Karpas-422 (cell line): Measurements from ENCODE around the gene SASH1. TPM values are rescaled to one million over a fixed set of nuclear protein-coding genes. Genes with fewer than 3 reads are reported as not detected.

Experiments
- DNase-seq: peaks from one replicate; pipeline ENCODE4 v3.0.0-alpha.2; 2015
- H2AFZ ChIP-seq: fragments of 200-600 bp; sonication (generic); 2 replicates; pipeline ENCODE4 v1.6.1; 2014; ENCODE audit warnings: antibody characterized with exemption, low read length, mixed read lengths
- H3K27ac ChIP-seq: fragments of 200-600 bp; sonication (generic); 2 replicates; pipeline ENCODE4 v1.5.1; 2014; ENCODE audit warnings: mild to moderate bottlenecking, low read length, moderate library complexity
- H3K27me3 ChIP-seq: fragments of 200-600 bp; sonication (generic); 2 replicates; pipeline ENCODE4 v1.6.1; 2014; ENCODE audit warnings: low read length, mixed read lengths
- H3K36me3 ChIP-seq: fragments of 200-600 bp; sonication (generic); 2 replicates; pipeline ENCODE4 v1.6.1; 2014; ENCODE audit warnings: low read length, mixed read lengths; ENCODE audit not compliant: insufficient read depth
- H3K4me1 ChIP-seq: fragments of 200-600 bp; sonication (generic); 2 replicates; pipeline ENCODE4 v1.6.1; 2014; ENCODE audit warnings: mild to moderate bottlenecking, low read length, mixed read lengths
- H3K4me2 ChIP-seq: fragments of 200-600 bp; sonication (generic); 2 replicates; pipeline ENCODE4 v1.6.1; 2014; ENCODE audit warnings: low read length, low read depth, mild to moderate bottlenecking; ENCODE audit not compliant: poor library complexity, severe bottlenecking
- H3K4me3 ChIP-seq: fragments of 200-600 bp; sonication (generic); 2 replicates; pipeline ENCODE4 v1.5.1; 2014; ENCODE audit warnings: mild to moderate bottlenecking, antibody characterized with exemption, low read length, mixed read lengths
- H3K79me2 ChIP-seq: fragments of 200-600 bp; sonication (generic); 2 replicates; pipeline ENCODE4 v1.6.1; 2014; ENCODE audit warnings: mild to moderate bottlenecking, low read length, mixed read lengths
- H3K9ac ChIP-seq: fragments of 200-600 bp; sonication (generic); 2 replicates; pipeline ENCODE4 v1.6.0; 2014; ENCODE audit warnings: low read length
- H3K9me2 ChIP-seq: fragments of 200-600 bp; sonication (generic), shearing (Covaris generic); replicated peaks from 2 replicates; pipeline ENCODE4 v1.6.0; 2014; ENCODE audit warnings: mild to moderate bottlenecking, low read length, moderate library complexity; ENCODE audit not compliant: insufficient read depth
- H3K9me3 ChIP-seq: fragments of 300-700, 200-600 bp; sonication (generic); 2 replicates; pipeline ENCODE4 v1.6.1; 2014; ENCODE audit warnings: low read length, mixed read lengths
- H4K20me1 ChIP-seq: fragments of 200-600 bp; sonication (generic); 2 replicates; pipeline ENCODE4 v1.6.1; 2014; ENCODE audit warnings: mild to moderate bottlenecking, antibody characterized with exemption, low read length, low read depth; ENCODE audit not compliant: insufficient read depth
- total RNA-seq: library from RNA; depleted of rRNA; stranded (reverse); fragments of >200 nt; shearing (Covaris generic); gene quantifications from 2 replicates; pipeline ENCODE4 v1.2.3, GENCODE V29; 2014; ENCODE audit warnings: low replicate concordance

SASH1 gene
- total RNA-seq, 1 experiment from 2014 or later, result 0.15 TPM

DNA sequence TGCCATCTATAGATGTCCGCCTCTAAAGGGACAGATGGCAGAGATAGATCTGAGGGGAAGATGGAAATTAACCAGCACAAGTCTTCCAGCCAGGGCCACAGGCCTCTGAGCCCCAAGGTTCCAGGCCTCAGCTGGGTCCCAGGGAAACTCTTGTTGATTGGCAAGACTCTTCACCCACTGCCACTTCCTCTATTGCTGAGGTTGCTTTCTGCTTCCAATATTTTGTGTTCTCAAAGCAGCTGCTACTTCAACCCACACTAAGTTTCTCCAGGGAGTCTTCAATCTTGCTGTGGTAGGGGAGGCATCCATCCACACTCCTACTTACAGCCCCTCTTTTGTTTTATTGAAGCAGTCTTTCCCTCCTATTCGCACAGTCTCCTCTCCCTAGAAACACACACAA lies 36.4 kb upstream of the SASH1 start:
- H3K27ac ChIP-seq, result no peak overlapping the region
- H3K9ac ChIP-seq, result no peak overlapping the region
- H3K79me2 ChIP-seq, result no peaks in the 10 kb centered on the region
- H3K9me3 ChIP-seq, result no peaks in the 10 kb centered on the region
- no peak for DNase-seq
- H3K36me3 ChIP-seq, result no peaks in the 10 kb centered on the region
- no peaks in the 10 kb centered on the region for H3K4me1 ChIP-seq
- no peak overlapping the region for H3K4me2 ChIP-seq
- H2AFZ ChIP-seq, result no peak overlapping the region
- no peak overlapping the region for H3K4me3 ChIP-seq
- H3K9me2 ChIP-seq, result no peaks in the 10 kb centered on the region
- H4K20me1 ChIP-seq, result no peaks in the 10 kb centered on the region
- no peaks in the 10 kb centered on the region for H3K27me3 ChIP-seq

DNA sequence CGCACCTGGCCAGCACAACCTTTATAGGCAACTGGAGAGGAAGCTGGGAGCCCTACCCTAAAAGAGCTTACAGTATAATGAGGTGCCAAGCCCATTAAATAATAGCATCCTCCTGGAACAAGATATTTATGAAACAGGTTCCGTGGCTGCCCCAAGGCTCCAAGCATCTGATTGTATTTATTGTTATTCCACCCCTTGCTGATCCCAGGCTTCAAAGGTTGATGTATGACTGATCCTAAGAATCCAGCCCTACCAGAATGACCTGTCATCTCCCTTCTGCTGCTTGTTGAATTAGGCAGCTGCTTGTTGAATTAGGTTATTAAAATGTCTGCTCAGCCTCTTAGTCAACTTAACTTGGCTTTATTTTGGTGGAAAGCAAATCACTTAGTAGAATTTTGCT lies 35.2 kb upstream of the SASH1 start:
- H3K27ac ChIP-seq, result no peak overlapping the region
- no peaks in the 10 kb centered on the region for H3K9me3 ChIP-seq
- no peaks in the 10 kb centered on the region for H3K9me2 ChIP-seq
- no peak overlapping the region for H3K4me2 ChIP-seq
- no peak overlapping the region for H2AFZ ChIP-seq
- no peaks in the 10 kb centered on the region for H3K79me2 ChIP-seq
- no peaks in the 10 kb centered on the region for H3K36me3 ChIP-seq
- no peak for DNase-seq
- no peak overlapping the region for H3K4me3 ChIP-seq
- H4K20me1 ChIP-seq, result no peaks in the 10 kb centered on the region
- no peaks in the 10 kb centered on the region for H3K4me1 ChIP-seq
- H3K9ac ChIP-seq, result no peak overlapping the region
- H3K27me3 ChIP-seq, result no peaks in the 10 kb centered on the region

DNA sequence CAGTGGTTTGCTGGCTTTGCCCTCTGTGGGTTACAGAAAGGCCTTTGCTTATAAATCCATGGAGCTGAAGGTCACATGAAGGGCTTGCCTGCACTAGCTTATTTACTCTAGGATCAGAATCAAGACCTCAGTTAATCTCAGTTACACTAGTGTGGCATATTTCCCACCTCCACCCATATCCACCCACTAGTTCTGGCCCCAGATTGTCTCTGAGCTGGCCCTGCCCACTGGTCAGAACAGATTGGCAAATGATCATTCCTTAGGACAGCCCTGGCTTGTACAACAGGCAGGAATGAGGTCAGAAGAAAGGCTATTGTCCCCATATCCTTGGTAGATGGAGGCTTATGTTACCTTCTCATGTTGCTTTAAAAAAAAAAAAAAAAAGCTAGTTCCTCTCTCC lies 33.3 kb upstream of the SASH1 start:
- no peaks in the 10 kb centered on the region for H3K36me3 ChIP-seq
- H3K27ac ChIP-seq, result no peak overlapping the region
- no peak overlapping the region for H3K4me3 ChIP-seq
- H3K27me3 ChIP-seq, result no peaks in the 10 kb centered on the region
- no peaks in the 10 kb centered on the region for H3K9me2 ChIP-seq
- H2AFZ ChIP-seq, result no peak overlapping the region
- H4K20me1 ChIP-seq, result no peaks in the 10 kb centered on the region
- H3K79me2 ChIP-seq, result no peaks in the 10 kb centered on the region
- no peaks in the 10 kb centered on the region for H3K9me3 ChIP-seq
- H3K4me1 ChIP-seq, result no peaks in the 10 kb centered on the region
- no peak overlapping the region for H3K9ac ChIP-seq
- no peak overlapping the region for H3K4me2 ChIP-seq
- no peak for DNase-seq

DNA sequence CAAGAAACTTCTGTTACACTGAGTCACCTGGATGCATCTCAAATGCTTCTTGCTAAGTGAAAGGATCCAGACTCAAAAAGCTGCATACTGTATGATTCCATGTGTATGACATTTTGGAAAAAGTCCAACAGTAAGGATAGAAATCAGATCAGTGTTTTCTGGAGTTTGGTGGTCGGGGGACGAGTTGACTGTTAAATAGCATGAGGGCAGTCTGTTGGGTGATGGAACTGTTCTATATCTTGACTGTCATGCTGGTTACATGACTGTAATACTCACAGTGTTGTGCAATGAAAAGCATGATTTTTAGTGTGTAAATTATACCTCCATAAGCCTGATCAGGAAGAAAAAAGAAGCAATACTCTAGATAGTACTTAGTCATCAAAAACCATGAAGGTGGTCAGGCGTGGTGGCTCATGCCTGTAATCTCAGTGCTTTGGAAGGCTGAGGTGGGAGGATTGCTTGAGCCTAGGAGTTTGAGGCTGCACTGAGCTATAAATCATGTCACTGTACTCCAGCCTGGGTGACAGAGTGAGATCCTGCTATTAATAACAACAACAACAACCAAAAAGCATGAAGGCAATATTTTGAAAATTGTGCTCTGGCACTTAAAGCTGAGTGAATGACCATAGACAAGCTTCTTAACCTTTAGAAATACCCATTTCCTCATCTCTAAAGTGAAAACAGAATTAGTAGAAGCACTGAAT lies 30.5 kb upstream of the SASH1 start:
- H3K9me2 ChIP-seq, result no peaks in the 10 kb centered on the region
- no peaks in the 10 kb centered on the region for H3K9me3 ChIP-seq
- no peaks in the 10 kb centered on the region for H3K36me3 ChIP-seq
- no peak overlapping the region for H3K4me2 ChIP-seq
- H3K4me3 ChIP-seq, result no peak overlapping the region
- H3K4me1 ChIP-seq, result no peaks in the 10 kb centered on the region
- no peaks in the 10 kb centered on the region for H3K27me3 ChIP-seq
- no peak for DNase-seq
- H3K9ac ChIP-seq, result no peak overlapping the region
- H4K20me1 ChIP-seq, result no peaks in the 10 kb centered on the region
- H2AFZ ChIP-seq, result no peak overlapping the region
- H3K79me2 ChIP-seq, result no peaks in the 10 kb centered on the region
- H3K27ac ChIP-seq, result no peak overlapping the region

DNA sequence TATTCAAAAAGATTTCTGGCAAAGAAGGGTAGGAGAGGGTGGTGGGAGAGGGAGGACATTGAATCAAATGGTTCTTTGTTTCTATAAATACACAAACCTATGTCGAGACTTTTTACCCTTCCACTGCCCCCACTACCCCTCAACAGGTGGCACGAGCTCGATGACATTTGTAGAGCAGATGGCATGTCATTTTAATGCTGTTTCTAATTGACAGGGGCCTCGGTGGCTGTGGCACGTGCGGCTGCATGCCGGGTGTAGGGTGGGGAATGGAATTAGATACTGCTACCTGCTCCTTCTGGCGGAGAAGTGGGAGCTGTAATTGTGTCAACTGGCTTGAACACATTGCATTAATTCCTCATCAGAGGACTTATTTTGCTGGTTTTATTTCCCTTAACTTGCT lies 29.1 kb upstream of the SASH1 start:
- Histone ChIP-seq H3K27ac (no peak overlapping the region), H3K9ac (no peak overlapping the region), H3K4me1 (no peaks in the 10 kb centered on the region), H2AFZ (no peak overlapping the region), H3K9me3 (no peaks in the 10 kb centered on the region), H4K20me1 (no peaks in the 10 kb centered on the region), H3K27me3 (no peaks in the 10 kb centered on the region), H3K79me2 (no peaks in the 10 kb centered on the region), H3K4me3 (no peak overlapping the region), H3K36me3 (no peaks in the 10 kb centered on the region), H3K4me2 (no peak overlapping the region), H3K9me2 (no peaks in the 10 kb centered on the region)
- DNase-seq, result no peak

DNA sequence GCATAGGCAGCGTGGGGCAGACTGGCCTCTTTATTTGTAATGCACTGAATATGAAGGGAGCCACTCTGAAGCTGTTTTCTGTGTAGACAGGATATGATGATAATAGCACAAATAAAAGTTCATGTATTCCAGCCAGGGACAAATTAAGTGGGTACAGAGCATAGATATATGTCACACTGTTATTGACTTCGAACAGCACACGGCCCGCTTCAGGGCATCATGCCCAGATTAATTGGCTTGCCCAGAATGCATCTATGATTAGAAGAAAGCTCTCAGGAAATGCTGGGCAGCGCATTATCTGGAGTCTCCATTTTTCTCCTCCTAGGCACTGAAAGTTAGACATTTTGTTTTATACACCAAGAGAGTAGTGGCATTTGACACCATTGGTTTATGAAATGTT lies 26.3 kb upstream of the SASH1 start:
- Histone ChIP-seq H3K4me1 (no peaks in the 10 kb centered on the region), H3K9ac (no peak overlapping the region), H3K9me3 (no peaks in the 10 kb centered on the region), H4K20me1 (no peaks in the 10 kb centered on the region), H3K4me3 (no peak overlapping the region), H3K4me2 (no peak overlapping the region), H3K9me2 (no peaks in the 10 kb centered on the region), H3K79me2 (no peaks in the 10 kb centered on the region), H3K27me3 (no peaks in the 10 kb centered on the region), H3K36me3 (no peaks in the 10 kb centered on the region), H3K27ac (no peak overlapping the region), H2AFZ (no peak overlapping the region)
- DNase-seq, result no peak

DNA sequence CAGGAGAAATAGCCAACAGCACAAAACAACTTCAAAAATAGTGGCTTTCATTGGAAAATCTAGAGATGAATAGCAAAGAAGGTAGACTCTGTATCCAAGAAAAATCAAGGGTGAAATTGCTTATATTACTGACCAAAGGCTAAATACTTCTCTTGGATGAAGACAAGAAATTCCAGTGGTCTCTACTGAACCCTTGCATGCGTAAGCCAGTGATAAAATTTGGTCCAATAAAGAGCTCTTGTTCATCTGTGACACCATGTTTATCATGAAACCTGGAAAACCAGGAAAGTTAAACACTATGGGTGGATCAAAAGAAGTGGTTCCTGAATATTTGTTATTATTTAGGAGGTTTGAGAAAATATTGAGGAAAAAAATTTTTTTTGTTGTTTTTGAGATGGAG lies 25.6 kb upstream of the SASH1 start:
- Histone ChIP-seq H3K9ac (no peak overlapping the region), H3K9me2 (no peaks in the 10 kb centered on the region), H3K4me2 (no peak overlapping the region), H4K20me1 (no peaks in the 10 kb centered on the region), H3K27me3 (no peaks in the 10 kb centered on the region), H3K27ac (no peak overlapping the region), H3K79me2 (no peaks in the 10 kb centered on the region), H3K4me3 (no peak overlapping the region), H3K36me3 (no peaks in the 10 kb centered on the region), H3K9me3 (no peaks in the 10 kb centered on the region), H3K4me1 (no peaks in the 10 kb centered on the region), H2AFZ (no peak overlapping the region)
- no peak for DNase-seq

DNA sequence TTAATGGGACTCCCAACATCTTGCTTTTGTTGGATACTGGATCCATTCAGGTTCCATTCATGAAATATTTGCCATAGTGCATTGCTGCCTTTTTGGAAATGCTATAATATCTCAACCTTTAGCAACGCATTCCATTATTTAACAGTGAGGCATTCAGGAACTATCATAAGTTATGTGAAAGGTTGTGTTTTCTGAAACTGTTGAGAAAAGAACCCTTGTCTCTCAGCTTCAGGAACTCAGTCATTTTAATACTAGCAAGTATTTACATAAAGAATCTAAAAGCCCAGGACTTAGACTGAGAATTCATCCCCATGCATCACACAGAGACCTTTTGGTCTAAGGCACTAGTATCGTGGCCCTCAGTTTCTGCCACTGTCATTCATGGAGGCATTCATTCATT lies 24.9 kb upstream of the SASH1 start:
- no peaks in the 10 kb centered on the region for H3K27me3 ChIP-seq
- H3K4me1 ChIP-seq, result no peaks in the 10 kb centered on the region
- no peak for DNase-seq
- H3K4me3 ChIP-seq, result no peak overlapping the region
- H3K27ac ChIP-seq, result no peak overlapping the region
- H4K20me1 ChIP-seq, result no peaks in the 10 kb centered on the region
- no peaks in the 10 kb centered on the region for H3K9me2 ChIP-seq
- no peak overlapping the region for H3K9ac ChIP-seq
- no peaks in the 10 kb centered on the region for H3K79me2 ChIP-seq
- no peaks in the 10 kb centered on the region for H3K9me3 ChIP-seq
- no peak overlapping the region for H2AFZ ChIP-seq
- H3K36me3 ChIP-seq, result no peaks in the 10 kb centered on the region
- no peak overlapping the region for H3K4me2 ChIP-seq

DNA sequence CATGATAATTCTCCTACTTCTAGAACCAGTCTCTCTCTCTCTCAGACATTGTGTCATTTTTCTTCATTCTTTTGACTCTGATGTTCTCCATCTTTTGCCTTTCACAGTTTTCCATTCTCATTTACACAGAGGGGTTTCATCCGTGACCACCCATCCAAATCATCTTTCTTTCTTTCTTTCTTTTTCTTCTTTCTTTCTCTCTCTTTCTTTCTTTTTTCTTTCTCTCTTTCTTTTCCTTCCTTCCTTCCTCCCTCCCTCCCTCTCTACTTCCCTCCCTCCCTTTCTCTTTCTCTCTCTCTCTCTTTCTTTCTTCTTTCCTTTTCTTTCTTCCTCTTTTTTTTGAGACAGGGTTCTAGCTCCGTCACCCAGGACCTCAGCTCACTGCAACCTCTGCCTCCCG lies 19.9 kb upstream of the SASH1 start:
- H3K36me3 ChIP-seq, result no peaks in the 10 kb centered on the region
- no peak overlapping the region for H3K9ac ChIP-seq
- no peaks in the 10 kb centered on the region for H3K79me2 ChIP-seq
- no peak overlapping the region for H2AFZ ChIP-seq
- peaks cover 4% of the 10 kb centered on the region; the same call in 1 of the 2 replicates for H3K4me1 ChIP-seq
- DNase-seq, result no peak
- H3K4me2 ChIP-seq, result no peak overlapping the region
- no peak overlapping the region for H3K4me3 ChIP-seq
- no peaks in the 10 kb centered on the region for H3K9me2 ChIP-seq
- H3K27me3 ChIP-seq, result no peaks in the 10 kb centered on the region
- H3K9me3 ChIP-seq, result no peaks in the 10 kb centered on the region
- H3K27ac ChIP-seq, result no peak overlapping the region
- no peaks in the 10 kb centered on the region for H4K20me1 ChIP-seq
